ENCODE results near the gene RAP1A. TPM values are rescaled to one million over a fixed set of nuclear protein-coding genes. Genes with fewer than 3 reads are reported as not detected.

Gene RAP1A
- total RNA-seq, 1 experiment from 2014 or later: 68.7 TPM

GRCh38 chr1:111755331-111756123 lies 135.9 kb downstream of the RAP1A start, which contains the start of gene DDX20:
TSS of gene DDX20 (plus strand) at chr1:111755901. CDS start at chr1:111755925, 24 bp downstream.
- DNase-seq (ENCODE audit: low read depth): peak; percentile 97

DNA sequence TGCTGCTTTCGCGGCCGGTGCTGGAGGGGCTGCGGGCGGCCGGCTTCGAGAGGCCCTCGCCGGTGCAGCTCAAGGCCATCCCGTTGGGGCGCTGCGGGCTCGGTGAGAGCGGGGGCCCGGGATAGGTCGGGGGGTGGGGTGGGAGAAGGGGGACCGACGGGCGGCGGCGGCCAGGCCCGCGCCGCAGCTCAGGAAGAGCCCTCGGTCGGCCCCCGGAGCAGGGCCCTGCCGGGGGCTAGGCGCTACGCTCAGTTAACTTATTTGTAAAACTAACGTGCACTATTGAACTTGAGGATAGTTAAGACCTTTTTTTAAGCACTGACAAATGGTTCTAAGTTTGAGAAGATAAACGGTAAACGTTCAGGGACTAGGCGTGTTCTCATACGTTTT lies 136.5 kb downstream of the RAP1A start:
- DNase-seq (ENCODE audit: low read depth): no peak

- DNase-seq (ENCODE audit: low read depth): no peak
These were observed 138.8 kb downstream of the RAP1A start for GRCh38 chr1:111758373-111758772.

DNA sequence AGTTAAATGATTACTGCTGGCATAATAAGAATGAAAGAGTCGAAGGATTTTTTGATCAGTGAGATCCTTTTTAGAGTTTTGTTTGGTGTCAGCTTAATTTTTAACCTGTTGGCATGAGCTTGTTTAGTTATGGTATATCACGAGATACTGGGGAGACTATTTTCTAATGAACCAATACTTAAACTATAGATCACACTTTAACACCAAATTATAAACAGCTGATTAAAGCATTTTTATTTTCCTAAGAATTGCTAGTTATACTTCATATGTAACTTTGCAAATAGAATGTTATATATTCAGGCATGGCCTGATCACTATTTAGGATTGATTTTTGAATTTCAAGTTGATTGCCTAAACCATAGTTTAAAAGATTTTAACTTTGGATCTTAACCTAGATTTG lies 142.1 kb downstream of the RAP1A start:
- DNase-seq (ENCODE audit: low read depth): no peak

- DNase-seq (ENCODE audit: low read depth): no peak
These were observed 142.7 kb downstream of the RAP1A start for GRCh38 chr1:111762332-111762731.

Other genes starting within 250 kb of the RAP1A start
- 0.15 and 0.37 TPM in 2 replicates for gene OVGP1, start 192.1 kb upstream of the RAP1A start, total RNA-seq (2014; rRNA removed; shearing (Covaris generic))
- gene WDR77, start 170.5 kb upstream of the RAP1A start, total RNA-seq (2014; rRNA removed; shearing (Covaris generic)): 52.9 and 84.5 TPM in 2 replicates
- 486 and 582 TPM in 2 replicates for gene ATP5PB, start 170.3 kb upstream of the RAP1A start, total RNA-seq (2014; rRNA removed; shearing (Covaris generic))
- 0.05 TPM in 1 of 2 replicates, not detected in the other for gene C1orf162, start 145.8 kb upstream of the RAP1A start, total RNA-seq (2014; rRNA removed; shearing (Covaris generic))
- gene ADORA3, start 116.2 kb upstream of the RAP1A start, total RNA-seq (2014; rRNA removed; shearing (Covaris generic)): not detected in 2 replicates
- not detected in 2 replicates for gene TMIGD3, start 116.2 kb upstream of the RAP1A start, total RNA-seq (2014; rRNA removed; shearing (Covaris generic))
- gene INKA2, start 119.6 kb downstream of the RAP1A start, total RNA-seq (2014; rRNA removed; shearing (Covaris generic)): 2.9 TPM in 2 replicates
- gene DDX20, start 136.1 kb downstream of the RAP1A start, total RNA-seq (2014; rRNA removed; shearing (Covaris generic)): 28.6 and 42.0 TPM in 2 replicates